HEK293 (cell line): Measurements from ENCODE around the gene GRM2.

Experiments
- BCL11A ChIP-seq: fragments of 450-650 bp; formaldehyde crosslinking; IDR thresholded peaks from 2 replicates; pipeline ENCODE4 v1.5.1; 2016; ENCODE audit warnings: low read depth, missing biosample characterization, missing genetic modification characterization
- BCL11B ChIP-seq: fragments of 450-650 bp; formaldehyde crosslinking; IDR thresholded peaks from 2 replicates; pipeline ENCODE4 v1.5.1; 2016; ENCODE audit warnings: low read depth, missing biosample characterization, missing genetic modification characterization
- EGR2 ChIP-seq: fragments of 450-650 bp; formaldehyde crosslinking; IDR thresholded peaks from 2 replicates; pipeline ENCODE4 v1.5.1; 2016; ENCODE audit warnings: low read depth, missing biosample characterization, missing genetic modification characterization
- GLIS2 ChIP-seq: fragments of 450-650 bp; formaldehyde crosslinking; IDR thresholded peaks from 2 replicates; pipeline ENCODE4 v1.5.1; 2016; ENCODE audit warnings: missing biosample characterization, missing genetic modification characterization
- REPIN1 ChIP-seq: fragments of 450-650 bp; formaldehyde crosslinking; IDR thresholded peaks from 2 replicates; pipeline ENCODE4 v1.5.1; 2017; ENCODE audit warnings: missing biosample characterization, missing genetic modification characterization, low read depth
- SCRT1 ChIP-seq: fragments of 450-650 bp; formaldehyde crosslinking; IDR thresholded peaks from 2 replicates; pipeline ENCODE4 v1.5.1; 2016; ENCODE audit warnings: missing biosample characterization, missing genetic modification characterization, borderline replicate concordance
- ZBTB48 ChIP-seq: fragments of 450-650 bp; formaldehyde crosslinking; IDR thresholded peaks from 2 replicates; pipeline ENCODE4 v1.5.1; 2016; ENCODE audit warnings: missing biosample characterization, missing genetic modification characterization
- ZNF133 ChIP-seq: fragments of 450-650 bp; formaldehyde crosslinking; IDR thresholded peaks from 2 replicates; pipeline ENCODE4 v1.5.1; 2016; ENCODE audit warnings: missing biosample characterization, missing genetic modification characterization
- ZNF140 ChIP-seq: fragments of 450-650 bp; formaldehyde crosslinking; IDR thresholded peaks from 2 replicates; pipeline ENCODE4 v1.5.1; 2016; ENCODE audit warnings: missing biosample characterization, missing genetic modification characterization
- ZNF174 ChIP-seq: fragments of 450-650 bp; formaldehyde crosslinking; IDR thresholded peaks from 2 replicates; pipeline ENCODE4 v1.5.0; 2017; ENCODE audit warnings: missing biosample characterization, mild to moderate bottlenecking, missing genetic modification characterization
- ZNF175 ChIP-seq: fragments of 450-650 bp; formaldehyde crosslinking; IDR thresholded peaks from 2 replicates; pipeline ENCODE4 v1.5.1; 2016; ENCODE audit warnings: missing biosample characterization, missing genetic modification characterization
- ZNF239 ChIP-seq: fragments of 450-650 bp; formaldehyde crosslinking; IDR thresholded peaks from 2 replicates; pipeline ENCODE4 v1.5.1; 2016; ENCODE audit warnings: missing biosample characterization, missing genetic modification characterization
- ZNF248 ChIP-seq: fragments of 450-650 bp; formaldehyde crosslinking; IDR thresholded peaks from 2 replicates; pipeline ENCODE4 v1.5.1; 2017; ENCODE audit warnings: missing biosample characterization, missing genetic modification characterization
- ZNF311 ChIP-seq: fragments of 450-650 bp; formaldehyde crosslinking; IDR thresholded peaks from 2 replicates; pipeline ENCODE4 v1.5.1; 2017; ENCODE audit warnings: missing biosample characterization, missing genetic modification characterization, borderline replicate concordance
- ZNF518A ChIP-seq: fragments of 450-650 bp; formaldehyde crosslinking; conservative IDR thresholded peaks from 2 replicates; pipeline ENCODE4 v1.5.1; 2016; ENCODE audit warnings: low read depth, missing biosample characterization, missing genetic modification characterization
- ZNF529 ChIP-seq: fragments of 450-650 bp; formaldehyde crosslinking; IDR thresholded peaks from 2 replicates; pipeline ENCODE4 v1.5.1; 2017; ENCODE audit warnings: missing genetic modification characterization, missing biosample characterization; ENCODE audit not compliant: insufficient replicate concordance
- ZNF530 ChIP-seq: fragments of 450-650 bp; formaldehyde crosslinking; IDR thresholded peaks from 2 replicates; pipeline ENCODE4 v1.5.1; 2016; ENCODE audit warnings: low read depth, missing biosample characterization, missing genetic modification characterization
- ZNF555 ChIP-seq: fragments of 450-650 bp; formaldehyde crosslinking; conservative IDR thresholded peaks from 2 replicates; pipeline ENCODE4 v1.5.1; 2017; ENCODE audit warnings: missing biosample characterization, mild to moderate bottlenecking, missing genetic modification characterization, inconsistent platforms
- ZNF585B ChIP-seq: fragments of 450-650 bp; formaldehyde crosslinking; IDR thresholded peaks from 2 replicates; pipeline ENCODE4 v1.5.1; 2016; ENCODE audit warnings: missing biosample characterization, missing genetic modification characterization
- ZNF596 ChIP-seq: fragments of 450-650 bp; IDR thresholded peaks from 2 replicates; pipeline ENCODE4 v1.5.0; 2018; ENCODE audit warnings: missing biosample characterization, mild to moderate bottlenecking, missing genetic modification characterization, moderate library complexity
- ZNF664 ChIP-seq: fragments of 450-650 bp; formaldehyde crosslinking; IDR thresholded peaks from 2 replicates; pipeline ENCODE4 v1.5.1; 2016; ENCODE audit warnings: missing biosample characterization, missing genetic modification characterization
- ZNF701 ChIP-seq: fragments of 450-650 bp; formaldehyde crosslinking; IDR thresholded peaks from 2 replicates; pipeline ENCODE4 v1.5.1; 2016; ENCODE audit warnings: missing biosample characterization, missing genetic modification characterization
- ZNF707 ChIP-seq: fragments of 450-650 bp; formaldehyde crosslinking; IDR thresholded peaks from 2 replicates; pipeline ENCODE4 v1.5.1; 2016; ENCODE audit warnings: missing biosample characterization, missing genetic modification characterization
- ZNF768 ChIP-seq: fragments of 450-650 bp; formaldehyde crosslinking; IDR thresholded peaks from 2 replicates; pipeline ENCODE4 v1.5.1; 2018; ENCODE audit warnings: missing biosample characterization, mild to moderate bottlenecking, missing genetic modification characterization
- ZNF792 ChIP-seq: fragments of 450-650 bp; formaldehyde crosslinking; IDR thresholded peaks from 2 replicates; pipeline ENCODE4 v1.5.1; 2016; ENCODE audit warnings: missing biosample characterization, missing genetic modification characterization
- ZSCAN16 ChIP-seq: fragments of 450-650 bp; formaldehyde crosslinking; IDR thresholded peaks from 2 replicates; pipeline ENCODE4 v1.5.1; 2016; ENCODE audit warnings: missing biosample characterization, missing genetic modification characterization
- TF ChIP-seq, protein P1 (sequence below): fragments of 450-650 bp; formaldehyde crosslinking; IDR thresholded peaks from 2 replicates; pipeline ENCODE4 v1.5.1; 2016; ENCODE audit warnings: missing biosample characterization, missing genetic modification characterization
- TF ChIP-seq, protein P2 (sequence below): fragments of 450-650 bp; formaldehyde crosslinking; IDR thresholded peaks from 2 replicates; pipeline ENCODE4 v1.5.1; 2016; ENCODE audit warnings: missing biosample characterization, missing genetic modification characterization
- TF ChIP-seq, protein P3 (sequence below): sonication (generic); formaldehyde crosslinking; IDR thresholded peaks from 2 replicates; pipeline ENCODE4 v1.8.1; 2022; ENCODE audit warnings: mild to moderate bottlenecking, moderate library complexity, missing genetic modification reagents

Gene GRM2

GRCh38 chr3:51750878-51751277 is 44.0 kb downstream of the GRM2 start (continued):
- TF ChIP-seq ZNF140 (tag by site-specific recombination) (peak; percentile 53; the same call in 1 of the 2 replicates), ZNF174 (tag by site-specific recombination) (no peak), ZNF792 (no peak), ZNF518A (tag by site-specific recombination) (peak; percentile 79), ZNF768 (tag by site-specific recombination) (no peak), ZSCAN16 (tag by site-specific recombination) (no peak), ZNF701 (tag by site-specific recombination) (no peak), ZNF529 (tag by site-specific recombination) (no peak), ZNF311 (tag by site-specific recombination) (no peak), SCRT1 (no peak), GLIS2 (no peak), ZNF248 (tag by site-specific recombination) (no peak), BCL11B (no peak), ZNF596 (tag by site-specific recombination) (no peak), REPIN1 (no peak), ZNF239 (no peak), ZNF133 (no peak), EGR2 (tag by site-specific recombination) (no peak), ZBTB48 (no peak), ZNF530 (tag by site-specific recombination) (no peak), ZNF175 (tag by site-specific recombination) (no peak), ZNF585B (tag by site-specific recombination) (no peak), ZNF664 (no peak), ZNF707 (tag by site-specific recombination) (no peak), BCL11A (tag by site-specific recombination) (no peak), ZNF555 (tag by site-specific recombination) (peak; percentile 58)
- TF ChIP-seq, protein P1, sequence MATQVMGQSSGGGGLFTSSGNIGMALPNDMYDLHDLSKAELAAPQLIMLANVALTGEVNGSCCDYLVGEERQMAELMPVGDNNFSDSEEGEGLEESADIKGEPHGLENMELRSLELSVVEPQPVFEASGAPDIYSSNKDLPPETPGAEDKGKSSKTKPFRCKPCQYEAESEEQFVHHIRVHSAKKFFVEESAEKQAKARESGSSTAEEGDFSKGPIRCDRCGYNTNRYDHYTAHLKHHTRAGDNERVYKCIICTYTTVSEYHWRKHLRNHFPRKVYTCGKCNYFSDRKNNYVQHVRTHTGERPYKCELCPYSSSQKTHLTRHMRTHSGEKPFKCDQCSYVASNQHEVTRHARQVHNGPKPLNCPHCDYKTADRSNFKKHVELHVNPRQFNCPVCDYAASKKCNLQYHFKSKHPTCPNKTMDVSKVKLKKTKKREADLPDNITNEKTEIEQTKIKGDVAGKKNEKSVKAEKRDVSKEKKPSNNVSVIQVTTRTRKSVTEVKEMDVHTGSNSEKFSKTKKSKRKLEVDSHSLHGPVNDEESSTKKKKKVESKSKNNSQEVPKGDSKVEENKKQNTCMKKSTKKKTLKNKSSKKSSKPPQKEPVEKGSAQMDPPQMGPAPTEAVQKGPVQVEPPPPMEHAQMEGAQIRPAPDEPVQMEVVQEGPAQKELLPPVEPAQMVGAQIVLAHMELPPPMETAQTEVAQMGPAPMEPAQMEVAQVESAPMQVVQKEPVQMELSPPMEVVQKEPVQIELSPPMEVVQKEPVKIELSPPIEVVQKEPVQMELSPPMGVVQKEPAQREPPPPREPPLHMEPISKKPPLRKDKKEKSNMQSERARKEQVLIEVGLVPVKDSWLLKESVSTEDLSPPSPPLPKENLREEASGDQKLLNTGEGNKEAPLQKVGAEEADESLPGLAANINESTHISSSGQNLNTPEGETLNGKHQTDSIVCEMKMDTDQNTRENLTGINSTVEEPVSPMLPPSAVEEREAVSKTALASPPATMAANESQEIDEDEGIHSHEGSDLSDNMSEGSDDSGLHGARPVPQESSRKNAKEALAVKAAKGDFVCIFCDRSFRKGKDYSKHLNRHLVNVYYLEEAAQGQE (tag by site-specific recombination) = 0 out of 2 replicates have a peak, but pooled peaks have one; percentile 25
- TF ChIP-seq, protein P2, sequence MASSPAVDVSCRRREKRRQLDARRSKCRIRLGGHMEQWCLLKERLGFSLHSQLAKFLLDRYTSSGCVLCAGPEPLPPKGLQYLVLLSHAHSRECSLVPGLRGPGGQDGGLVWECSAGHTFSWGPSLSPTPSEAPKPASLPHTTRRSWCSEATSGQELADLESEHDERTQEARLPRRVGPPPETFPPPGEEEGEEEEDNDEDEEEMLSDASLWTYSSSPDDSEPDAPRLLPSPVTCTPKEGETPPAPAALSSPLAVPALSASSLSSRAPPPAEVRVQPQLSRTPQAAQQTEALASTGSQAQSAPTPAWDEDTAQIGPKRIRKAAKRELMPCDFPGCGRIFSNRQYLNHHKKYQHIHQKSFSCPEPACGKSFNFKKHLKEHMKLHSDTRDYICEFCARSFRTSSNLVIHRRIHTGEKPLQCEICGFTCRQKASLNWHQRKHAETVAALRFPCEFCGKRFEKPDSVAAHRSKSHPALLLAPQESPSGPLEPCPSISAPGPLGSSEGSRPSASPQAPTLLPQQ (tag by site-specific recombination) = no peak
- TF ChIP-seq, protein P3, sequence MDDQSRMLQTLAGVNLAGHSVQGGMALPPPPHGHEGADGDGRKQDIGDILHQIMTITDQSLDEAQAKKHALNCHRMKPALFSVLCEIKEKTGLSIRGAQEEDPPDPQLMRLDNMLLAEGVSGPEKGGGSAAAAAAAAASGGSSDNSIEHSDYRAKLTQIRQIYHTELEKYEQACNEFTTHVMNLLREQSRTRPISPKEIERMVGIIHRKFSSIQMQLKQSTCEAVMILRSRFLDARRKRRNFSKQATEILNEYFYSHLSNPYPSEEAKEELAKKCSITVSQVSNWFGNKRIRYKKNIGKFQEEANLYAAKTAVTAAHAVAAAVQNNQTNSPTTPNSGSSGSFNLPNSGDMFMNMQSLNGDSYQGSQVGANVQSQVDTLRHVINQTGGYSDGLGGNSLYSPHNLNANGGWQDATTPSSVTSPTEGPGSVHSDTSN = no peak
- TF ChIP-seq, all 188 proteins: peak for 16
